GM19023 (cell line): ENCODE data around the gene HUS1B.
"Not testable (repeated sequence)": the region's sequence is repeated elsewhere in the genome, so short reads cannot be mapped to it uniquely, and the experiment has no call there.

ENCODE experiments used
- ATAC-seq: cut with Tn5 transposase; IDR thresholded peaks from one replicate; pipeline ENCODE4 v1.9.1; 2021; ENCODE audit warnings: mild to moderate bottlenecking, moderate library complexity; ENCODE audit not compliant: unreplicated experiment

Gene HUS1B

GRCh38 chr6:679282-679681 is 22.4 kb upstream of the HUS1B start:
- no peak for ATAC-seq

- no peak for ATAC-seq
Measured at GRCh38 chr6:678520-678919, 21.6 kb upstream of the HUS1B start.

DNA sequence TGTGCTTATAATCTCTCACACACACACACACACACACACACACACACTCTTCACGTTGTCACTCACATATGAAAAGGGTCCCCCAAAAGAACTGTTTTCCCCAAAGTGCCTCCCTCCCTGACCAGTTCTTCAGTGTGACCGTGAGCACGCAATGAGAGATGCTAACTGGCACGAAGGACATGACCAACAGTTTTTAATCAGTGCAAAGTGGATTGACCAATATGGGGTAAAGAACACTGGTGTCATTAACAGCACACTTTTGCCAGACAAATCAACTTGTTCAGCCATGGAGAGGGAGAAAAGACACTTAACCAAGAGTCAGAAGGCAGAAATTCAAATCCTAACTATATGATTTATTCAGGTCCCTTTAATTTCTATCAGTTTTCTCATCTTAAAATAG is 21.0 kb upstream of the HUS1B start:
- ATAC-seq: no peak

- no peak for ATAC-seq
Measured at GRCh38 chr6:674956-675355, 18.1 kb upstream of the HUS1B start.

GRCh38 chr6:674406-674805 is 17.5 kb upstream of the HUS1B start:
- no peak for ATAC-seq

DNA sequence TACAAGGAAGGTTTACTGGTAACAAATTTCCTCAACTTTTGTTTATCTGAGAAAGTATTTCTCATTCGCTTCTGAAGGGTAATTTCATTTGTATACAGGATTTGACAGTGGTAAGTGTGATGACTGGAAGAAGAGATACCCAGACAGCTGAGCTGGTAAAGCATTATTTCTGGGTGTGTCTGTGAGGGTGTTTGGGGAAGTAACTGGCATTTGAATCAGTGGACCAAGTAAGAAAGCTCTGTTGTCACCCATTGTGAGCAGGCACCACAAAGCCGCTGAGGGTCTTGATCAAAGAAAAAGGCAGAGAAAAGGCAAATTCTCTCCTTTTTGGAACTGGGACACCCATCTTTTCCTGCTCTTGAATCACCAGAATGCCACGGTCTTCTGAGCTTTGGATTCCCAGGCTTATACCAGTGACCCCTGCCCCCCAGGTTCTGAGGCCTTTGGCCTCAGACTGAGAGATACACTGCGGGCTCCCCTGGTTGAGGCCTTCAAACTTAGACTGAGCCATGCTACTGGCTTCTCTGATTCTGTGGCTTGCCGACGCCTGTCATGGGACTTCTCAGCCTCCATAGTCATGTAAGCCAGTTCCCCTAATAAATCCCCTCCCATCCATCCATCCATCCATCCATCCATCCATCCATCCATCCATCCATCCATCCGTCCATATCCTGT is 10.5 kb upstream of the HUS1B start:
- no peak for ATAC-seq

DNA sequence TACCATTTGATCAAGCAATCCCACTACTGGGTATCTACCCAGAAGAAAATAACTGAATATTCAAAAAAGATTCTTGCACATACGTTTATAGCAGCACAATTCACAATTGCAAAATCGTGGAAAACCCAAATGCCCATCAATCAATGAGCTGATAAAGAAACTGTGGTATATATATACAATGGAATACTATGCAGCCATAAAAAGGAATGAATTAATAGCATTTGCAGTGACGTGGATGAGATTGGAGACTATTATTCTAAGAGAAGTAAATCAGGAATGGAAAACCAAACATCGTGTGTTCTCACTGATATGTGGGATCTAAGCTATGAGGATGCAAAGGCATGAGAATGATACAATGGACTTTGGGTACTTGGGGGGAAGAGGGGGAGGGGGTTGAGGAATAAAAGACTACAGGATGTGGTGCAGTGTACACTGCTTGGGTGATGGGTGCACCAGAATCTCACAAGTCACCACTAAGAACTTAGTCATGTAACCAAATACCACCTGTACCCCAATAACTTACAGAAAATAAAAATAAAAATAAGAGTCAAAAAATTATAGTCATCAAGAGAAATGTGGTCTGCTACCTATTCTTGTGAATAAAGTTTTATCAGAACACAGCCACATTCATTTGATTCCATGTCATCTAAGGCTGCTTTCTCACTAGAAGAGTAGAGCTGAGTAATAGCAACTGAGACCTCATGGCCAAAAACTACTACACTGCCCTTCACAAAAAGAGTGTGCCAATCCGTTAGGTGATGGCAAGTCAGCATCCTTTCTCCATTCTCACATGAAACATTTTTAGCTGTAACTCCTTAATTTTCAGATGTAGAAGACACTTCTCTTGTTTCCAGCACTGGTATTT is 8.7 kb upstream of the HUS1B start:
- ATAC-seq: no peak

- ATAC-seq: not testable (repeated sequence)
Measured at GRCh38 chr6:663788-664187, 6.9 kb upstream of the HUS1B start.

GRCh38 chr6:659716-660581 is 3.0 kb upstream of the HUS1B start:
- ATAC-seq: no peak

DNA sequence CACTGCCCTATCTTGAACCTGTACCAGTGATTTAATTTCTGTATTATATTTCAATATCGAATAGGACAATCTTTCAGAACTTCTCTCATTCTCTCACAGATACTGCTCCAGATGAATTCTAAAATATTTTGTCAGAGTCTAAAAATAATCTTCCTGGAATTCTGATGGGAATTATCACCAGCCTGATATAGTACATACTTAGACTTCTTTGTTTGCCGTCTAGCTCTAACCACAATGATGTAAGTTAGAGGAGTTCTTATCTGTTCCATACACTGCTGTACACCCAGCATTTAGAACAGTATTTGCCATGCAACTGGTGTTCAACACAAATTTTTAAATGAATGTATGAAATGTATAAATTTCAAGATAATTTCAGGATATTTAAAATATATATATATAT is 1.3 kb upstream of the HUS1B start:
- ATAC-seq: no peak

DNA sequence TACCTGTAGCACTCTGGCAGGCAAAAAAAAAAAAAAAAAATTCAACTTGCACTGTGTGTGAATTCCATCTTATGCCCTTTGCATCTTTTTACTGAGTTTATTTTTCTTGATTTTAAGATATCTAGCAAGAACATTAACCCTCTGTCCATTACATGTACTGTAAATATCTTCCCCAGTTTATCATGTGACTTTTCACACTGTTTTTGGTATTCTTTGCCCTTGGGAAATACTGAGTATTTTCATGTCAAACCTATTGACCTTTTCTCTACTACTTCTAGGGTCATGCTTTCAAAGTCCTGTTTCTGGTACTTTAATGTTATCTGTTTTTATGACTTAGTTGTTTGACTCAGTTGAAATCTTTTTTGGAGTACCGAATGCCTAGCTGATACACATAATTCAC is 843 bp upstream of the HUS1B start:
- no peak for ATAC-seq

- ATAC-seq: no peak
Measured at GRCh38 chr6:654136-654535, 2.8 kb downstream of the HUS1B start.

DNA sequence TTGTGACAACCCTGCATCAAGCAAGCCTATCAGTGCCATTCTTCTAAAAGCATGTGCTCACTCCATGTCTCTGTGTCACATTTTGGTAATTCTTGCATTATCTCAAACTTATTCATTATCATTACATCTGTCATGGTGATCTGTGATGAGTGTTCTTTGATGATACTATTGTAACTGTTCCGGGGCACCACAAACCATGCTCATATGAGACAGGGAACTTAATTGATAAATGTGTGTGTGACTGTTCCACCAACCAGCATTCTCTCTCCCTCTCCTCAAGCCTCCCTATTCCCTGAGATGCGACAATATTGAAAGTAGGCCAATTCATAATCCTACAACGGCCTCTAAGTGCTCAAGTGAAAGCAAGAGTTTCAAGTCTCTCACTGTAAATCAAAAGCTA is 4.0 kb downstream of the HUS1B start:
- ATAC-seq: no peak

- ATAC-seq: no peak
Measured at GRCh38 chr6:650098-650497, 6.8 kb downstream of the HUS1B start.

GRCh38 chr6:642805-643204 is 14.1 kb downstream of the HUS1B start:
- ATAC-seq: no peak

DNA sequence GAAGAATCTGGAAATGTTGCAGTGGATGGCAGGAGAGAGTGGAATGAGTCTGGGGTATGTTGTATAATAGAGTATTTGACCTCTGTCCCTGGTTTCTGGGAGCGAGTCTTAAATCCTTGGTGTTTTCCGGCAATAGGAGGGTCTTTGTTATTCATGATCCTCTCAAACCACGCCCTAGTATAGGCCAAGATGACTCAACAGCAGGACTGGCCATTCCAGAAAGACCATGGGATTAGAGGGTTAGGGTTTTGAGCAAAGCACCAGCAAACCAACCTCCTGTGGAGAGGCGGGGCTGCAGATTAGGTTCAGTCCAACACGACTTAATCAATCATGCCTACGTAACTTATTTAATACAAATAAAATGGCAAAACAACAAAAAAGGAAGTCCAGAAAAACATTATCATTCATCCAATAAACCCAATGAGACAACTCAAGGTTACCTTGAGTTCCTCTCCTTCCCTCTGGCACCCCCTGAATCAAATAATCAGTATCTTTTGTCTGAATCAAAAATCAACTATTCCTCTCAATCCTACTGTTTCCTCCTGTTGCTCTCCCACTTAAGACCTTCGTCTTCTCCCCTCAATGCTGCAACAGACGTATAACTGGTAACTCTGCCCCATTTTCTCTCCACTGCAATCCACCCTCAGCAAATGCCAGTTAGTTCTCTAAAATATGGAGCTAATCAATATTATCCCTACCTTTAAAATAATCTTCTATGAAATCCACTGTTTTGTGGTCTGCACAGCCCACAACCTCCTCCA is 15.5 kb downstream of the HUS1B start:
- no peak for ATAC-seq

DNA sequence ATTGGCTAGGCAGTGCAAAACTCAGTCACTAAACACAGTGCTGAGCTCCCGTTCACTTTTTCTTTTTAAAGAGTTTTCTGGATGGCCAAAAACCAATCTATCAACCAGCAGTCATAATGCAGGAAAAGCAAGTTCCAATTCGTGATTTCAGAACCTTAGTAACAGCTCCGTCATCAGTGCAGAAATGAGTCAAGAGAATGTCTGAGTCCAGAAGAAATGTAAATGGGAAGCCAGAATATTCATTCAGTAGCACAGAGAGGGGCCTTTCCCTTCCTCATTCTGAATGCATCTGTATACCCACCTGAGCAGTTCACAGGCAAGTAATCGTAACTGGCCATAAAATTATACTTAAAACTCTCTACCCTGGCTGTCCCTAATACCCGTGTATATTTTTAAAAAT is 20.4 kb downstream of the HUS1B start:
- ATAC-seq: peak; percentile 66

GRCh38 chr6:635233-635632 is 21.7 kb downstream of the HUS1B start:
- ATAC-seq: no peak

GRCh38 chr6:633611-634010 is 23.3 kb downstream of the HUS1B start:
- no peak for ATAC-seq

- ATAC-seq: no peak
Measured at GRCh38 chr6:628766-629165, 28.1 kb downstream of the HUS1B start.

- no peak for ATAC-seq
Measured at GRCh38 chr6:626236-626635, 30.7 kb downstream of the HUS1B start.
